ENCODE data around the gene ESM1.

GRCh38 chr5:54988817-54989216, 3.4 kb upstream of the ESM1 start:
- TF ChIP-seq MYC (IDR thresholded peaks at IDR 0.05; ENCODE audit: low read depth, low read length) (no peak), CTCF (IDR thresholded peaks at IDR 0.05; ENCODE audit: extremely low read depth in 1 of 2, insufficient read depth in 1 of 2, low read depth in 1 of 2, low read length in 2 of 2) (no peak), FOS (IDR thresholded peaks at IDR 0.05; ENCODE audit: borderline replicate concordance, insufficient read depth, low read length) (no peak), POLR2A (IDR thresholded peaks at IDR 0.05; ENCODE audit: low read depth, low read length) (no peak), POLR2AphosphoS5 (IDR thresholded peaks at IDR 0.05; ENCODE audit: insufficient read depth, low read depth, low read length) (no peak), EZH2 (IDR thresholded peaks at IDR 0.05; ENCODE audit: borderline replicate concordance, low read depth, low read length, severe bottlenecking) (no peak), GATA2 (IDR thresholded peaks at IDR 0.05; ENCODE audit: insufficient read depth, insufficient read length, low read depth, low read length) (no peak)
- TF ChIP-seq, protein P1, sequence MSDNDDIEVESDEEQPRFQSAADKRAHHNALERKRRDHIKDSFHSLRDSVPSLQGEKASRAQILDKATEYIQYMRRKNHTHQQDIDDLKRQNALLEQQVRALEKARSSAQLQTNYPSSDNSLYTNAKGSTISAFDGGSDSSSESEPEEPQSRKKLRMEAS (IDR thresholded peaks at IDR 0.05; ENCODE audit: insufficient read depth, insufficient read length), result no peak
